Sigmoid colon (tissue), 7 donors: ENCODE measurements around the gene ETS1. TPM values are rescaled to one million over a fixed set of nuclear protein-coding genes. Genes with fewer than 3 reads are reported as not detected.

Experiments used
- DNase-seq: peaks from one replicate; pipeline ENCODE4 v3.0.0-alpha.2; 2019
- H3K27ac ChIP-seq, 4 donors: fragments of 200-600 bp; sonication (generic); one replicate each; pipeline ENCODE4 v1.5.1; 2016 to 2019; ENCODE audit warnings: mild to moderate bottlenecking in 1 of 4
- H3K27me3 ChIP-seq, 3 donors: fragments of 200-600 bp; sonication (generic); one replicate each; pipeline ENCODE4 v1.5.1; 2019; ENCODE audit warnings: mild to moderate bottlenecking in 1 of 3
- H3K36me3 ChIP-seq, 4 donors: fragments of 200-600 bp; sonication (generic); one replicate each; pipeline ENCODE4 v1.5.1; 2016 to 2019
- H3K4me1 ChIP-seq, 4 donors: fragments of 200-600 bp; sonication (generic); one replicate each; pipeline ENCODE4 v1.5.1; 2017 to 2019
- H3K4me3 ChIP-seq, 4 donors: fragments of 200-600 bp; sonication (generic); one replicate each; pipeline ENCODE4 v1.5.1; 2017 to 2019; ENCODE audit warnings: mild to moderate bottlenecking in 2 of 4, moderate library complexity in 1 of 4
- H3K9me3 ChIP-seq, 4 donors: fragments of 200-600 bp in 3 of 4; sonication (generic) in 3 of 4; one replicate each; pipeline versions ENCODE4 v1.5.1 to v1.6.1; 2013 to 2019
- EP300 ChIP-seq, 4 donors: sonication (generic); formaldehyde crosslinking; IDR thresholded peaks; one replicate each; pipeline ENCODE4 v1.6.1; 2017; ENCODE audit warnings: antibody characterized with exemption in 4 of 4
- POLR2A ChIP-seq, 2 donors: fragments of 450-650 bp; IDR thresholded peaks; one replicate each; pipeline ENCODE4 v1.6.1; 2016; ENCODE audit warnings: antibody characterized with exemption in 2 of 2, mild to moderate bottlenecking in 2 of 2, moderate library complexity in 2 of 2
- POLR2AphosphoS5 ChIP-seq, 4 donors: sonication (generic); formaldehyde crosslinking; IDR thresholded peaks; one replicate each; pipeline ENCODE4 v1.6.1; 2017; ENCODE audit warnings: antibody characterized with exemption in 4 of 4
- WGBS, 2 donors: extraction: QIAGEN DNeasy Blood & Tissue Kit; methylation state at CpG; one replicate each; pipeline ENCODE4 v1.1.7; 2013; 5-methylcytosine and 5-hydroxymethylcytosine counted together
- intact Hi-C: fragments of 100-400 bp; cut with DNase I; formaldehyde crosslinking; loops from one replicate; pipeline ENCODE4 v1.15.1; 2023
- polyA plus RNA-seq, 3 donors: library from polyadenylated mRNA; stranded (reverse); fragments of 200-250 nt; gene quantifications; one replicate each; pipeline ENCODE4 v1.2.3, GENCODE V29; 2013
- total RNA-seq, 4 donors: library from RNA; depleted of rRNA; stranded (reverse); fragments of >200 nt; gene quantifications; one replicate each; pipeline ENCODE4 v1.1.0, GENCODE V29; 2016
- TF ChIP-seq, protein P1 (sequence below), 4 experiments: fragments of 450-650 bp in 3 of 4; fragments of 200-600 bp in 1 of 4; IDR thresholded peaks; one replicate each; pipeline ENCODE4 v1.5.1; 2016 to 2019; ENCODE audit warnings: antibody characterized with exemption in 4 of 4, mild to moderate bottlenecking in 3 of 4, moderate library complexity in 2 of 4
- donor health status: healthy with polysubstance abuse.
- donor health status: Bipolar disorder and iron deficiency.
- donor health status: healthy.

ETS1 gene
- total and polyA plus RNA-seq, 7 donors: 12.5 to 122 (median 24.6) TPM

DNA sequence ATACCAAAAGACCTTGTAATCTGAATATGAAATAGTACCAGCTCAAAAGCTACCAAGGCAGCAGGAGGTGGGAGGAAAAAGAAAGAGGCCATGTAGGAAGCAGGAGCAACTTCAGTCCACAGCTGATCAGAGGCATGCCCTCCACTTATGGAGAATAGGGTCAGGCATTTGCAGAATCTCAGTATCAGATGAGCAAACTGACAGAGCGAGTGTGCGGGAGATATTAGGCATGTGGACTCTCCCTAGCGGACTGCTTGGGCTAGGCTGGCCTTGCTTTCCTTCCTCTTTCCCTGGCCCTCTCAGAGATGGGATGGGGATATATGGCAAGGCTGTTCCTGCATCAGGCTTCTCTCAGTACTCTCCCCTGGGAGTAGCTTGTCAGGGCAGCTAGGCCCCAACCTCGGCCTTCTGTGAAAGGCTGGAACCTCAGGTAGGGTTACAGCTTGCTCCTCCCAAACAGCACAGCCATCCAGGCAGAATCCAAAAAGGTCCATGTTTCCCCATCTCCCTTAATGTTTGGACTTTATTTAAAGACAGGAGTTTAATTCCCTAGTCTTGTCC is 37.0 kb downstream of the ETS1 start:
- DNase-seq: no peak
- WGBS, 2 donors: 88 to 94% methylated on average over 4 of the region's 4 CpGs
- Histone ChIP-seq H3K9me3 (no peaks in the 10 kb centered on the region), H3K4me1 (peaks cover 0 to 41% (median 36%) of the 10 kb centered on the region in 4 donors), H3K27ac (peak overlapping the region; percentile 67 to 76 (median 72)), H3K4me3 (no peak overlapping the region), H3K27me3 (no peaks in the 10 kb centered on the region), H3K36me3 (no peaks in the 10 kb centered on the region)
- intact Hi-C loops: loop anchor here (10.0 kb wide), 1 partner anchor 54 kb away; no protein-coding TSS in a partner anchor
- TF ChIP-seq EP300 (IDR thresholded peaks at IDR 0.05): no peak
- TF ChIP-seq, protein P1, sequence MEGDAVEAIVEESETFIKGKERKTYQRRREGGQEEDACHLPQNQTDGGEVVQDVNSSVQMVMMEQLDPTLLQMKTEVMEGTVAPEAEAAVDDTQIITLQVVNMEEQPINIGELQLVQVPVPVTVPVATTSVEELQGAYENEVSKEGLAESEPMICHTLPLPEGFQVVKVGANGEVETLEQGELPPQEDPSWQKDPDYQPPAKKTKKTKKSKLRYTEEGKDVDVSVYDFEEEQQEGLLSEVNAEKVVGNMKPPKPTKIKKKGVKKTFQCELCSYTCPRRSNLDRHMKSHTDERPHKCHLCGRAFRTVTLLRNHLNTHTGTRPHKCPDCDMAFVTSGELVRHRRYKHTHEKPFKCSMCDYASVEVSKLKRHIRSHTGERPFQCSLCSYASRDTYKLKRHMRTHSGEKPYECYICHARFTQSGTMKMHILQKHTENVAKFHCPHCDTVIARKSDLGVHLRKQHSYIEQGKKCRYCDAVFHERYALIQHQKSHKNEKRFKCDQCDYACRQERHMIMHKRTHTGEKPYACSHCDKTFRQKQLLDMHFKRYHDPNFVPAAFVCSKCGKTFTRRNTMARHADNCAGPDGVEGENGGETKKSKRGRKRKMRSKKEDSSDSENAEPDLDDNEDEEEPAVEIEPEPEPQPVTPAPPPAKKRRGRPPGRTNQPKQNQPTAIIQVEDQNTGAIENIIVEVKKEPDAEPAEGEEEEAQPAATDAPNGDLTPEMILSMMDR (IDR thresholded peaks at IDR 0.05): no peak
- no peak for TF ChIP-seq POLR2A (IDR thresholded peaks at IDR 0.05)
- TF ChIP-seq POLR2AphosphoS5 (IDR thresholded peaks at IDR 0.05): no peak

DNA sequence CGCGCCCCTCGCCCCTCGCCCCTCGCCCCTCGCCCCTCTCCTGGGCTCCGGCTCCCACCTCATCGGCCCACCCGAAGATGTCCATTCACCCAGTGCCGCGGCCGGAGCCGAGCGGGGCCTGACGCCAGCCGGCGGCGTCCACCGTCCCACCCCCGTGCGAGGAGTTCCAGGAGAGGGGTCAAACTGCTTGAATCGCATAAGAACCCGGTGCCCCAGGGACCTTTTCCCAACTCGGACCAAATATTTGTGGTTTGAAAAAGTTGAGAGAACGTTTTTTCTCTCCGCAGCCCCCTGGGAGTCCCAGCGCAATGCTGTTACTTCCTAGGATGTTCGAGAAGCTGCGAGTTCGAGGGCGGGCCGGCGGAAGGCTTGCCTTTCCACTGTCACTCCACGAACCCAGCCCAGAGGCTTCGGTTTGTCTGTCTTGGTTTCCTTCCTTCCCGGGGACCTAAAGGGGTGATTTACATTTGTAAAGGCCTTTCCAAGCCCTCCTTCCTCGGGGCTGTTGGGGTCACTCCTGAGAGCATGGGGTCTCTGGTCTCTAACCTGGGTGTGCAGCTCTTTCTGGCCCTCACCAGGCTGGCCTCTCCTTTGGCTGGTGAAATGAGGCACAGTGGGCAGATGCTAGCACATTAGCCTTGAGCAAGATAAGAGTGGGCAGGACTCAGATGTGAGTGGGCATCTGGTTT is 38.0 kb downstream of the ETS1 start:
- peak overlapping the region; percentile 26 to 56 (median 50) for H3K4me3 ChIP-seq
- no peaks in the 10 kb centered on the region for H3K36me3 ChIP-seq
- no peaks in the 10 kb centered on the region for H3K9me3 ChIP-seq
- TF ChIP-seq, protein P1 (IDR thresholded peaks at IDR 0.05): no peak
- TF ChIP-seq EP300 (IDR thresholded peaks at IDR 0.05) (no peak), POLR2A (IDR thresholded peaks at IDR 0.05) (no peak), POLR2AphosphoS5 (IDR thresholded peaks at IDR 0.05) (peak in 1 of 4 donors; percentile 3)
- 40 to 69% methylated on average over 37 of the region's 37 CpGs for WGBS, 2 donors
- peaks cover 0 to 46% (median 38%) of the 10 kb centered on the region in 4 donors for H3K4me1 ChIP-seq
- DNase-seq: peak; percentile 89
- peak overlapping the region; percentile 67 to 76 (median 72) for H3K27ac ChIP-seq
- intact Hi-C loops: no loop called here
- no peaks in the 10 kb centered on the region for H3K27me3 ChIP-seq

DNA sequence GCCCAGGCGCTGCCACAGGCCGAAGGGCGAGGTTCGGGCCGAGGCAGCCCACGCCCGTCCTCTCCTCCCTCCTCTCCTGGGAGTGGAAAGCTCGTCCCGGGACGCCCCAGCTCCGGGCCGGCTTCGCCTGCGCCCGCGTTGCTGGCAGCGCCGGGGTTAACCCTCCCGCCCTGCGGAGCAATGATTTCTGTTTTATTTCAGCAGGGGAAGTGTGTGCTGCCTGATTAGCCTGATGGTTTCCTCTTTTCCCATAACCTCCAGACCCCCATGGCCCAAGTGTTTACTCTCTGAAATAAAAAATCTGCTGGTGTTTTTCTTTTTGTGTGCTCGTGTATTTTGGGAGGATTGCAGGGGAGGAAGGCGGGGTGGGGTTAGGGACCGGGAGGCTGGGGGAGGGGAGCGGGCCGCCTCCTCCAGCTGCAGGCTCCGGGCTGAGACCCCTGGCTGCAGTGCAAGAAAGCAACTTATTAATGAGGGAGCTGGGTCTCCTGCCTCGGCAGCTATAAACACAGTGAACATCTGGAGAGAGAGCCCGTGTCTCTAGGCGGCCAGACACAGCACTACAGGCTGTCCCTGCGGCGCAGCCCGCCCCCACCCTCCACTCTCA is 38.6 kb downstream of the ETS1 start:
- TF ChIP-seq POLR2A (IDR thresholded peaks at IDR 0.05) (no peak), POLR2AphosphoS5 (IDR thresholded peaks at IDR 0.05) (peak; percentile 31 to 71 (median 60)), EP300 (IDR thresholded peaks at IDR 0.05) (peak in 2 of 4 donors; percentile 5 to 10)
- peak; percentile 90 for DNase-seq
- Histone ChIP-seq H3K4me1 (peaks cover 0 to 44% (median 35%) of the 10 kb centered on the region in 4 donors), H3K27me3 (no peaks in the 10 kb centered on the region), H3K36me3 (no peaks in the 10 kb centered on the region), H3K4me3 (peak overlapping the region; percentile 26 to 56 (median 50)), H3K9me3 (no peaks in the 10 kb centered on the region), H3K27ac (peak overlapping the region; percentile 67 to 76 (median 72))
- intact Hi-C loops: no loop called here
- WGBS, 2 donors: 3% methylated on average over 32 of the region's 32 CpGs

DNA sequence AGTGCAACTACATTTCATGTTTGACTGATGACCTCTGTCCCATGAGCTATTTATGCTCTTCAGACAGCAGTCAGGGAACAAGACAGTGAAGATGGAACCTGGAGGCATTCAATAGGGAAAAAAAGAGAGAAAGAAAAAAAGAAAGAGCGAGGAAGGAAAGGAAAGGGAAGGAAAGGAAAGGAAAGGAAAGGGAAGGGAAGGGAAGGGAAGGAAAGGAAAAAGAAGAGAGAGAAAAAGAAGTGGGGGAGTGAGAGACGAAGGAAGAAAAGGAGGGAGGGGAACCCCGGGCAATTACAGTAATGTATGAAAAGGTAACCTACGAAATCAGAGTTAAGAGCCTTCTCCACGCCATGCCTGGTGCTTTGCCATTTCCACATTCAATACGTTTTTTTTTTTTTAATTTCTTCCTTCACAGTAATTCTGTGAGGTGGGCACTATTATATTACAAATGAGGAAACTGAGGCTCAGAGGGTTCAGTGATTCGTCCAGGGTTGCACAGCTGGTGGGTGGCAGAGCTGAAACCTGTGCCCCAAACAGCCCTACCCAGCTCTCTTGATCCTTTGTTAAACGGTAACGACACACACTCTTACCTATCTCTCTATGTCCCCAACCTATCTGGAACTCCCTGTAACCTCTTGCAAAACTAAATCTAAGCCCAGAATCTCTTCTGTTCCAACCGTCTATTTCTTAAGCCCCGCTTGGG is 39.3 kb downstream of the ETS1 start:
- Histone ChIP-seq H3K27ac (peak overlapping the region; percentile 67 to 76 (median 72)), H3K27me3 (no peaks in the 10 kb centered on the region), H3K4me1 (peaks cover 0 to 42% (median 33%) of the 10 kb centered on the region in 4 donors), H3K9me3 (no peaks in the 10 kb centered on the region), H3K4me3 (peak overlapping the region; percentile 26 to 56 (median 50)), H3K36me3 (no peaks in the 10 kb centered on the region)
- TF ChIP-seq, protein P1 (IDR thresholded peaks at IDR 0.05): no peak
- TF ChIP-seq POLR2AphosphoS5 (IDR thresholded peaks at IDR 0.05) (no peak), EP300 (IDR thresholded peaks at IDR 0.05) (no peak), POLR2A (IDR thresholded peaks at IDR 0.05) (no peak)
- DNase-seq: no peak
- 45% methylated on average over 11 of the region's 11 CpGs for WGBS, 2 donors
- intact Hi-C loops: no loop called here
